ENCODE results near the gene ATCAY.
"Not testable (repeated sequence)": the region's sequence is repeated elsewhere in the genome, so short reads cannot be mapped to it uniquely, and the experiment has no call there.

ATCAY gene

DNA sequence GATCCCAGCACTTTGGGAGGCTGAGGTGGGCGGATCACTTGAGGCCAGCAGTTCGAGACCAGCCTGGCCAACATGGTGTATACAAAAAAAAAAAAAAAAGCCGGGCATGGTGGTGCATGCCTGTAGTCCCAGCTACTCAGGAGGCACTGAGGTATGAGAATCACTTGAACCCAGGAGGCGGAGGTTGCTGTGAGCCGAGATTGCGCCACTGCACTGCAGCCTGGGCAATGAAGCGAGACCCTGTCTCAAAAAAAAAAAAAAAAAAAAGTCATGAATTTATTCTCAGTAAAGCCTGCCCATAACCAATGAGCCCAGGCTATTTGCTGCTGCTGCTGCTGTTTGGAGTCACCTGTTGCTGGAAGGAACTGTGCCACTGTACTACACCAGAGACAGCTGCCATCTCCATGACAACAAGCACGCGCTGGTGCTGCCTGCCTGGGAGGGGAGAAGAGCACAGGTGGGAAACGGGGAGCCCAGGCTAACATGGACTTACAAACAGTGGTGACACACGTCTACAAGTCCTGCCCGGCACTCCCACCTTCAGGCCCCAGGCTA, 23.0 kb upstream of the ATCAY start:
- no peak for DNase-seq

DNA sequence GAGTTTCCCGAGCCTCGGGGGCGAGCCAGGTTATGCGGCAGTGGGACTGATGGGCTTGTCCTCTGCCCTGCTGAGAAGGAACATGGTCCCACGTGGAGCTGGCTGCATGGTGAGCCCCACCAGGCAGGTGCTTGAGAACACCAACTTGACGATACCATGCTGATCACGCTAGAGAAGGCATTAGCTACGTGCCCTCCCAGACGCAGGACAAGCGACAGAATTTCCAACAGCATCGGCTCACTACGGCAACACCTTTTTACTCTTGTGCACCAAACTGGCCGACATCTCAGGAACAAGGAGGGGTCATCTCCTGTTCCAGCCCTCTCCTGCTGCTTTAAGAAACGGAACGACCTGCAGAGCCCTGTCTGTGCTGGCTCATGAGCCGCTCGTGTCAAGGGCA, 20.0 kb upstream of the ATCAY start:
- no peak for DNase-seq

DNA sequence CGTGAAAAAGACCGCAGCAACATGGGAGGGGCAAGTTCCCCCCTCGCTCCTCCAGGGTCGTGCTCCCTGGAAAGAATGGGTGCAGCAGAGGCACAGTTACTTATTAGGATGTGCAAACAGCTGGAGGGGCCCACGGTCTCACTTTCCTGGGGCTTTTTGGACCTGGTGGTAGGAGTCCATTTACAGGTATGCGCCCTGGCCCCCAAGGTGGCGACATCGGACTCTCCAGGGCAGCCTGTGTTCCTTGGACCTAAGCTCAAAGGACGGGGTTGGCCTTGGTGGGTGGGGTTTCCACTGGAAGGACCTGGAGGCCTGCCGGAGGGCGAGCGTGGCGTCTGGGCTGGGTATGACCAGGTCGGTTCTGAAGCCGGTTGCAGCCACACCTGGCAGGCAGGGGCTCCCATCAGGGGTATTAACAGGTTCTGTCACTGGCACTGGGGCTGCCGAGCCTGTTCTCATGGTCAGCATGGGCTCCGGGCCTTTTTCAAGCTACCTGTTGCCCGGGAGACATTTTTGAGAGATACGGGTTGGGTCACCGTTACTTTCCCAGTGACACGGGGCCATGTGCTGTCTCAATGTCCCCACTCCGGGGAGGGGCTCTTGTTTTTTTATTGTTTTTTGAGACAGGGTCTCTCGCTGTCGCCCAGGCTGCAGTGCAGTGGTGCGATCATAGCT, 17.5 kb upstream of the ATCAY start:
- DNase-seq = no peak

DNA sequence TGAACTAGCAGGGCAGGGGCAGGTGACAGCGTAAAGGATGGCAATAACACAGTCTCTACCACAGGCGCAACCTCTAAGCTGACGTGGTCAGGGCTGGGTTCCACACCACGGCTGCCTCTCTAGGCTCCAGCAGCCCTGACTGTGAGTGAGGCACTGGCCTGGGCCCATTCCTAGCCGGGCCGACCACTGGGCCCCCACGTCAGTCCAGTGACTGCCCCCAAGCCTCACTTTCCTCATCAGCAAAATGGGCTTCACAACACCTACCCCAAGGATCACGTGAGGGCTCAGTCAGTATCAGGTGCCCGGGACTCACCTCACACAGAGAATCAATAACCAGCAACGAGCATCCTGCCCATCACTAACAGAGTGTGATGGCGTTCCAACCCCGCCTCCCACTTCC, 16.8 kb upstream of the ATCAY start:
- no peak for DNase-seq

DNA sequence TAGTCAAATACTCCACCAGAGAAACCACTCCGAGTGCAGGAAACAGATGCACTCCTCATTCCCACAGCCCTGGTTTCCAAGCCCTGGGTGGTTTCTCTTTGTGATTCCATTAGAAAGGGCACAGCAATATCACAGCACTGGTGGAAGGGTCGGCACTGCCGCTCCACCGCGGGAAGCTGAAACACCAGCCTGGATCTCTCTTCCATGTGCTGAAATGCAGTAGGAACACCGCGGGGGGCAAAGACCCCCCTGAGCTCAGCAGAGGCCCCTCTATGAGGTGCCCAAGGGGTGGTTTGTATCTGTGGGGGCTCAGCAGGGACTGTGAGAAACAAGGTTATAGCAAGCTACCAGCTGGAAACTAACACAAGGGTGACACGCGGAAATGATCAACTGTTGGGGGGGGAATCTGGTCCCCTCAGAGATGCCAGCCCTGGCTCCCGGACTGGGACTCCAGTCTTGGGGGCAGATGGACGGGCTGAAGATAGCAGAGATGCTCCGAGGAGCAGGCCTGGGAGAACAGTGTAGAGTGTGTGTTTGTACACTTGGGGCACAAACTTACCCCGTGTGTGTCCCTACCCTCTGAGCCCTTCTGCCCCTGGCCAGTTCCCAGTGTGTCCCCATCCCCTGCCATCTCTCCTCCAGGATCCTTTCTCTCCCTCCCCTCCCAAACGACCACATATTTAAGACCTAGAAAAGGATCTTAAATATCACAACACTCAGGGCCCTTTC, 13.4 kb upstream of the ATCAY start:
- DNase-seq = no peak

DNA sequence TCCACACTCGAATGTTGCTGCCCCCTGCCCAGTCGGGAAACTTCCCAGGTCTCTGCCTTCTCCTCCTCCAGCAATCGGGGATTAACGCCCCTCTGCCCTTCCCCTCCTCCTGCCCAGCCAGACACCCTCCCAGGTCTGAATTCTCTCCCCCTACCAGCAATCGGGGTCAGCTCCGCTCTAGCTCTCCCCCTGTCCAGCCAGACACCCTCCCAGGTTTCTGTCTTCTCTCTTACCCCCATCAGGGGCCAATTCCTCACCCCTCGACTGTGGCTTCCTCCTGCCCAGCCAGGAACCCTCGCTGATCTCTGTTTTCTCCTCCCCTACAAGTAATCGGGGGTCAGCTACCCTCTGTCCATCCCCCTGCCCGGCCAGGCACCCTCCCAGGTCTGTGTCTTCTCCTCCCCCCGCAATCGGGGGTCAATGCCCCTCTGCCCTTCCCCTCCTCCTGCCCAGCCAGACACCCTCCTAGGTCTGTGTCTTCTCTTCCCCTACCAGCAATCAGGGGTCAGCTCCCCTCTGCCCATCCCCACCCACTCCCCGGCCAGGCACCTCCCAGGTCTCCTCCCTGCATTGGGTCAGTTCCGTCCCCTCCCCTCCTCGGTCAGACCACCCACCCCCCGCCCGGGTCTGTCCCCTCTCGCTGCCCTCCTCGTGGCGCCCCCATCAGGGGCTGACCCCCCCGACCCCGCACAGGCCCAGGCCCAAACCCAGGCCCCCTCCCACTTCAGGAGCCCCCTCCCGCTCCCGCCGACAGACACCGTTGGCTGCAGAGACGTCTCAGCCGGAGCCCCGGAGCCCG, 12.3 kb upstream of the ATCAY start:
- DNase-seq = no peak

DNA sequence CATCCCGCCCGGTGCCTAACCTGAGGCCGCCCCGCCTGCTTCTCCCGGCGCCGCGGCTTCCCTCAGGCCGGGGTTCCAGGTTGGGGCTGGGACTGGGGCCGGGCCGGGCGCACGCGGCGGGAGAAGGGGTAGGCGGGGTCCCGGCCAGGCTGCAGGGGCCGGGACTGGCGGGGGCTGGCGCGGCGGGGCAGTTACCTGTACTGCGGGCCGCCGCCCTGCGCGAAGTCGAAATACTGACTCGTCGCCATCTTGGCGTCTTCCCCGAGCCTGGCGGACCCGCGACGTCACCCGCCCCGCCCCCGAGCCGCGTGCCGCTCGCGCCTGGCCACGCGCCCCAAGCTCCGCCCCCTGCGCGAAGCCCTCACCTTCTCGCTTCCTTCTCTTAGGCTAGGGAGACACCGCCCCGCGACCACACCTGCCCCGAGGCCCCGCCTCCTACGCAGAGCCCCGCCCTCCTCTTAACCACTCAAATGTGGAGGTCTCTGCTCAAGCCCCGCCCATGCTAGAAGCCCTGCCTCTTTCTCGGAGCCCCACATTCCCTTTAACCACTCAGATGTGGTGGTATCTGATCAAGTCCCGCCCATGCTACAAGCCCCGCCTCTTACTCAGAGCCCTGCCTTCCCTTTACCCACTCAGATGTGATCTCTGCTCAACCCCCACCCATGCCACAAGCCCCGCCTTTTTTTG, 11.6 kb upstream of the ATCAY start, which contains the start of gene ZFR2:
Gene ZFR2, minus strand, starts transcription at position 269 of the 687 bp plus-strand sequence. Its CDS starts 21 bp downstream, at position 248.
- no peak for DNase-seq

DNA sequence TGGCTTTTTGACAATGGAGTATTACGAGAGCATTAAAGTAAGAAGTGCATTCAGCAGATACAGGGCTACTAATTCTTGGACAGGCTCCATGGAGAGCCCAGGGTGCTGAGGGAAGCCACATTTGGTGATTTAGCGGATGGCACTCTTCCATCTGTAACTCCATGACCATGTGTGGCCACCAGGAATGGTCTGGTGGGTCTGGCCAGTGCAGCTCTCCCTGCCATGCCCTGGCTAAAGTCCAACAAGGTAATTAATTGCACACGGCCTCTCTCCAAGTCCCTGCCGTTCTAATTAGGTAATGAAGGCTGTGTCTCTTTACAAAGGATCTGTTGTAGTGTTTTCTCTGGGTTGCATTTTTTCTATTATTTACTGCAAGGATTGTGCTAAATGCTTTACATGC, 7.3 kb upstream of the ATCAY start:
- no peak for DNase-seq

DNA sequence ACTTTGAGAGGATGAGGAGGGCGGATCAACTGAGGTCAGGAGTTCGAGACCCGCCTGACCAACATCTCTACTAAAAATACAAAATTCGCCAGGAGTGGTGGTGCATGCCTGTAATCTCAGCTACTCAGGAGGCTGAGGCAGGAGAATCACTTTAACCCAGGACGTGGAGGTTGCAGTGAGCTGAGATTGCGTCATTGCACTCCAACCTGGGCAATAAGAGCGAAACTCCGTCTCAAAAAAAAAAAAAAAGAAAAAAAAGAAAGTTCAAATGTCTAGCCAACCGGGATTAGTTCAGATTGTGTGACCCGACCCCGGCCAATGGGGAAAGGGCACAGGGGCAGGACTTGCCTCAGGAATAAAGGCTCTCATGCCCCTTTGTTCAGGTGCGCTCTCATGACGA, 5.8 kb upstream of the ATCAY start:
- DNase-seq = not testable (repeated sequence)

DNA sequence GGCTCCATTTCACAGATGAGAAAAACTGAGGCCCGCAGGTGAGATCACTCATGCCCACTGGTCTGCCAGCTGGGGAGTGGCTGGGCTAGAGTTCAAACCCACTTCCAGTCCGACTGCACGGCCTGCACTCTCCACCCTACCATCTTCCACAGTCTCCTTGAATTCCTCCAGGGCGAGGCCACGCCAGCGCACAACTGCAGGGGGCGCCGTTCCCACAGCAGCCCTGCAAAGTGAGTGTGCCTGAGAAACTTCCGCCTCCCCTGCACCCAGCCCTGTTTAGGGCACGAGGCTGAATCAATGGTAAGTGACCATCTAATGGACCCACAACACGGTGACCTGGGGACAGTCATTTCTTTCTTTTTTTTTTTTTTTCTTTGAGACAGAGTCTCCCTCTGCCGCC, 829 bp upstream of the ATCAY start:
- no peak for DNase-seq

DNA sequence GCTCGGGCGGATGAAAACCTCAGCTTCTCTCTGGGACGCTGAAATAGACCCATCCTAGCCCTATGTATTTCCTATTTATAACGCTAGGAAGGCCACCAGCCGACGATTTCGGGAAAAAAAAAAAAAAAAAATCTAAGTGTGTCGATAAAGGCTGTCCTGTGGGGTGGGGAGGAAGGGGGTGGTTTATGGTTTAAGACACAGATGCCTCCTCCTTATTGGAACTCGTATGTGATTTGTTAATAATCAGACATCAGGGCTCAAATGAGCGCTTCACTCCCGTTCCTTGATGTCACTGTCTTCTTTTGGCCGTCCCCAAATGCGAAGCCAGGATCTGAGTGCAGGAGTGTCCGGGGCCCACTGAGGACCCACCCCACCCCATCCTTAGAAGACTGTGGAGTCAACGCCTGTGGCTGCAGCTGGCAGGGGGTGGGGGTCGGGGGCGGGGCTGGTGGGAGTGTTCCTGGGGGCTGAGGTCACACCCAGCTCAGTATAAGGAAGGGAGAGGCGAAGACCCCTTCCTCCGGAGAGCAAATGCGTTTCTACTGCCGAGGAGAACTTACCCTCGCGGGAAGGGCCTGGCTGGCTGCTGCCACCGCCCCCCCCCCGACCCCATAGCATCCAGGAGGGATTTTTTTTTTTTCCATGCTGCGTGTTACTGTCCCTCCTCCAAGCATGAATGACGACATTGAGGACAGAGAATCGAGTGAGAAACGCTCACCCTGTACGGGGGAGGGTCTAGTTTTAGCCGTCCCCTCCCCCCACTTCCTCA, 971 bp downstream of the ATCAY start:
- DNase-seq = peak in 1 of 2 donors; percentile 4

DNA sequence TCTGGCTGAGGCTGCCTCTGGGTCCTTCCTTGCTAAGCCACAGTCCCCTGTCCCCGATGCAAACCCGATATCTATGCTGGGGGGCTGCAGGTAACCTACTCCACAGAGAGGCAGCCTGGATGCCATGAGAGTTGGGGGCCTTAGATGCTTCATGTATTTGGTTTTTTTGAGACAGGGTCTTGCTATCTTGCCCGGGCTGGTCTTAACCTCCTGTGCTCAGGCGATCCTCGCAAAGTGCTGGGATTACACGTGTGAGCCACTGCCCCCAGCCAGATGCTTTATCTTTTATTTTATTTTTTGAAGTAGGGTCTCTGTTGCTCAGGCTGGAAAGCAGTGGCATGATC, 1.5 kb downstream of the ATCAY start:
- DNase-seq = no peak

DNA sequence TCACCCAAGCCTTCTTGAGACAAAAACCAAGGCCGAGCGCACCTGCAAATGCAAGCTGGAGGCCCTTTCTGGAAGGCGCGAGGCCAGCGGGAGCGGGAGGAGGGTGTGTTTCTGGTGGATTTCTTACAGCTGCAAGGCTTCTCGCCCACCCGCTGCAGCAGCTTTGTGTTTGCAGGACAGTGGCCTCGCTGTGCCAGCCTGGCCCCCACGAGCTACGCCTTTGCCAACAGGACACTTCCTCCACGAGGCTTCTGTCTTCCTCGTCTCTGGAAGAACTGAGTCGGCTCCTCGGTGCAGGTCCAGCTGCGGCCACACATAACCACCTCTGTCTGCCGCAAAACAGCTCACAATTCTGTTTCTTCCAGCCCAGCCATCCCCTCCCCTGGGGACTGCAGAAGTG, 10.1 kb downstream of the ATCAY start:
- no peak for DNase-seq

DNA sequence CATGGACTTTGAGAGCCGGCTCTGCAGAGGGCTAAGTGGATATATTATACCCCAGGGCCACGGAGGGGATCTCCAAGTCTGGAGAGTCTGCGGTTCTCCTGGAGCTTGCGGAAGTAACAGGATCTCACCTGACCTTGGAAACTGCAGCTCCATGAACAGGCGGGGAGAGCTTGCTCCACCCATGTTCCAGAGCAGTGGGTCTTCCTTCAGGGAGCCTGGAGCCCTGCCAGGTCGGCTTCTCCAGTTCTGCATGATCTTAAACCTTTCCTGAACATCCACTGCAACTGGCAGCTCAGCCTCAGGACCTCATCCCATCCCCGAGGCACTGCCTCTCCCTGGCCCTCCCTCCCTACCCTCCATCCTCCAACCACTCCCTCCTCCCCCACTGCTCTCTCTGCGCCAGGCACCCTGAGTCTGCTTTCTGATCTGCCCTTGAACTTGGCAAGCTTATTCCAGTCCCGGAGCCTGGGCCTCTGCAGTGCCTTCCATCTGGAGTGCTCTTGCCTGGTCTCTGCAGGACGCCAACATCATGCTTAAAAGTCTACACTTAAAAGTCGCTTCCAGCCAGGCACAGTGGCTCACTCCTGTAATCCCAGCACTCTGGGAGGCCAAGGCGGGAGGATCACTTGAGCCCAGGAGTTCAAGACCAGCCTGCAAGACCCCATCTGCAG, 13.2 kb downstream of the ATCAY start:
- no peak for DNase-seq

DNA sequence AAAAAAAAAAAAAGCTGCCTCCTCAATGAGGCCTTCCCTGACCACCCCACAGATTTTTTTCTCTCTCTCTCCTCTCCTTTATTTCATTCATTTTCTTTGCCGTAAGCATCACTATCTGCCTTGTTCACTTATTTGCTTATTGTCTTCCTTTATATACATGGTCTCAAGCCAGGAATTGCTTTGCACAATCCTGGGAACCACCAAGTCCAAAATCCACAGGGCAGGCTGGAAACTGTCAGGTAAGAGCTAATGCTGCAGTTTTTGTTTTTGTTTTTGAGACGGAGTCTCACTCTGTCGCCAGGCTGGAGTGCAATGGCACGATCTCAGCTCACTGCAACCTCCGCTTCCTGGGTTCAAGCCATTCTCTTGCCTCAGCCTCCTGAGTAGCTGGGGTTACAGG, 14.5 kb downstream of the ATCAY start:
- not testable (repeated sequence) for DNase-seq

DNA sequence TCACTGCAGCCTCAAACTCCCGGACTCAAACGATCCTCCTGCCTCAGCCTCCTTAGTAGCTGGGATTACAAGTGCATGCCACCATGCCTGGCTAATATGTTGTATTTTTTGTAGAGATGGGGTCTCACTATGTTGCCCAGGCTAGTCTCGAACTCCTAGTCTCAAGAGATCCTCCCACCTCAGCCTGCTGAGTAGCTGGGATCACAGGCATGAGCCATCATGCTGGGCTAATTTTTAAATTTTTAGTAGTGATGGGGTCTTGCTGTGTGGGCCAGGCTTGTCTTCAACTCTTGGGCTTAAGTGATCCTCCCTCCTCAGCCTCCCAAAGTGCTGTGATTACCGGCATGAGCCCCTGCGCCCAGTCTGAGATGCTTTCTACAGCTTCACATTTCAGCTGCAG, 15.3 kb downstream of the ATCAY start:
- no peak for DNase-seq

DNA sequence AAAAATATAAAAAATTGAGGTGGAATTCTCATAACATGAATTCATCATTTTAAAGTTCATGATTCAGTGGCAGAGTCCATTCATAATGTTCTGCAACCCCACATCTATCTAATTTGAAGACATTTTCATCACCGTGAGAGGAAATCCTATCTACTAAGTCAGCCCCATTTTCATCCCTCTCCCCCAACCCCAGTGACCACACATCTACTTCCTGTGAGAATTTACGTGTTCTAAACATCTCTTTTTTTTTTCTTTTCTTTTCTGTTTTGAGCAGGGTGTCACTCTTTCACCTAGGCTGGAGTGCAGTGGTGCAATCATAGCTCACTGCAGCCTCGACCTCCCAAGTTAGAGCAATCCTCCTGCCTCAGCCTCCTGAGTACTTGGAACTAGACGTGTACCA, 17.5 kb downstream of the ATCAY start:
- DNase-seq = no peak

DNA sequence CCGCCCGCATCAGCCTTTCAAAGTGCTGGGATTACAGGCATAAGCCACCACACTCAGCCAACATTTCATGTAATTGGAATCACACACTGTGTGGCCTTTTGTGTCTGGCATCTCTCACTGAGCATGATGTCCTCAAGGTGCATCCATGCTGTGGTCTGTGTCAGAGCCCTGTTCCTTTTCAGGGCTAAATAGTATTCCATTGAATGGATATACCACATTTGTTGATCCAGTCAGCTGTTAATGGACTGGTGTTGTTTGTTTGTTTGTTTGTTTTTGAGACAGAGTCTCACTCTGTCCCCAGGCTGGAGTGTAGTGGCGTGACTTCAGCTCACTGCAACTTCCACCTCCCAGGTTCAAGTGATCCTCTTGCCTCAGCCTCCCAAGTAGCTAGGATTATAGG, 17.9 kb downstream of the ATCAY start:
- DNase-seq = no peak

DNA sequence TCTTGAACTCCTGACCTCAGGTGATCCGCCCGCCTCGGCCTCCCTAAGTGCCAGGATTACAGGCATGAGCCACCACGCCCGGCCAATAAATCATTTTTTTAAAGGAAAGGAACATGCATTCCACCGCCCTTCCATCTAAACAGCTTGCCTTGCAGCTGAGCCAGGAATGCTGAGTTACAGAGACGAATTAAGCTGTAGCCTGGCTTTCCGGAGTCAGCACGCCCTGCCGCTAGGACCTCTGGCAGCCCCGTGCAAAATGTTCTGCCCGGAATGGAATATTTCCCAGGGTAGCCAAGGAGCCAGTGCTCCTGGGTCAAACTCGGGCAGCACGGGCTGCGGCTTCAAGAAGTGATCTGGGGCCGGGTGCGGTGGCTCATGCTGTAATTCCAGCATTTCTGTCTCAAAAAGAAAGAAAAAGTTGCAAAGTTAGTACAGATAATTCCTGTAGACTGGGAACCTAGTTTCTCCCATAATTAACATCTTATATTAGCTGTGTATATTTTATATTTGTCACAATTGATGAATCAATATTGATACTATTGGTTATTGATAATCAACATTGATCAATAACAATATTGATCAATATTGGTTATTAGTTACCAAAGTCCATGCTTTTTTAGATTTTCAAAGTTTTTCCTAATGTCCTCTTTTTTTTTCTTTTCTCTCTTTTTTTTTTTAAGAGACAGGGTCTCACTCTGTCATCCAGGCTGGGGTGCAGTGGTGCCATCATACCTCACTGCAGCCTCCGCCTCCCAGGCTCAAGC, 19.2 kb downstream of the ATCAY start:
- DNase-seq = no peak

DNA sequence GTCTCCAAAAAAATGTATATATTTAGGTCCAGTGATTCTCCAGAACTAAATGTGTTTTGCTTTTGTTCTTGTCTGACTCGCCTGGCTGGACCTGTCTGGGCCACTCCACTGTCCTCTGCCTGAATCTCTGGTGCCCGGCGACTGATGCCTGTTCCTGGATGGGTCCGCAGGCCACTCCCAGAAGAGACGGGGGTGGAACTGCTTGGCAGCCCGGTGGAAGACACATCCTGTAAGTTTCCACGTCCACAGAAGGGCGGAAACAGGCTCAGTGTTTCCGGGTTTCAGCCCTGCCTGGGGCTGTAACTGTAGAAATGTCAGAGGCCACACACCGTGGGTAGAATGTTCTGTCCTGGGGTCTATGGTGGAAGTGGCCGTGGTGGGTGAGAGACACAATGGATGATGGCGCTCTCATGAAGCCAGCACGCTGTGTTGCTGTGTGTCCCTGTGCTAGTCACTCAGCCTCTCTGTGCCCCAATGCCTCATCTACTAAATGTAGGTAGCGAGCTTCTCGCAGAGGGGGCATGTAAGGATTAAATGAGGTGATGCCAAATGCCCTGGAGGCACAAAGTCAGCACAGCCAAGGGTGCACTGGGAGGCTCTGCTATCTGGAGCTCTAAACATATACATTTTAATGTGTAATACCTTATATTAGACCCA, 22.0 kb downstream of the ATCAY start:
- DNase-seq = no peak
